ENCODE measurements around the gene PTCH1. TPM values are rescaled to one million over a fixed set of nuclear protein-coding genes. Genes with fewer than 3 reads are reported as not detected.

The PTCH1 gene
- total and polyA plus RNA-seq, 10 of the 15 experiments (the other 5 are each of a cell fraction or from before 2014, with no cell fraction given): 0.16 to 6.1 (median 2.6) TPM

- no peak overlapping the region for H3K27ac ChIP-seq (ENCODE audit: control insufficient read depth, insufficient read depth)
- CTCF ChIA-PET: no interaction called here
- POLR2A ChIA-PET: interaction anchor here (1.0 kb wide), 1 partner anchor 196 kb away, joined by 5 read pairs; no protein-coding TSS in a partner anchor
- in situ Hi-C loops (cut with MboI) (no loop called here), intact Hi-C loops (cut with micrococcal nuclease; ENCODE audit: unreplicated experiment) (no loop called here)
- no peak overlapping the region for H3K4me3 ChIP-seq
- peaks cover 11 to 16% of the 10 kb centered on the region in 2 experiments; a peak in 3 of 4 replicates for H3K27me3 ChIP-seq (replicated peaks in 1 of 2; ENCODE audit: control insufficient read depth in 2 of 2, insufficient read depth in 2 of 2, low read length in 1 of 2)
- H4K20me1 ChIP-seq (ENCODE audit: control insufficient read depth, insufficient read depth): no peaks in the 10 kb centered on the region
- RAD21 ChIA-PET (ENCODE audit: unreplicated experiment): interaction anchor here (1.2 kb wide), 1 partner anchor 18 kb away, joined by 3 read pairs; no protein-coding TSS in a partner anchor
- ATAC-seq: no peak
- no peak overlapping the region for H3K9ac ChIP-seq (ENCODE audit: control insufficient read depth, insufficient read depth, low read length)
- H3K79me2 ChIP-seq (ENCODE audit: control insufficient read depth, insufficient read depth, low read length): no peaks in the 10 kb centered on the region
- peaks cover 11% of the 10 kb centered on the region for H3K4me1 ChIP-seq (ENCODE audit: control insufficient read depth, insufficient read depth, low read length)
- SMC1A ChIA-PET (ENCODE audit: uncharacterized antibody, unreplicated experiment): interaction anchor here (0.6 to 1.8 kb wide), 7 partner anchors 16 to 212 kb away, joined by 3 to 5 read pairs (median 3); no protein-coding TSS in a partner anchor
- H3K36me3 ChIP-seq (ENCODE audit: control insufficient read depth in 2 of 2, insufficient read depth in 2 of 2, low read length in 1 of 2): no peaks in the 10 kb centered on the region
- 79% methylated on average over 4 of the region's 4 CpGs for WGBS (ENCODE audit: insufficient coverage, insufficient replicate concordance, low lambda C conversion rate, missing lambda C conversion rate)
- H3K9me3 ChIP-seq (replicated peaks; ENCODE audit: control insufficient read depth, insufficient read depth, low read length): no peaks in the 10 kb centered on the region; the same call in 2 of the 3 replicates
- no peak overlapping the region for H2AFZ ChIP-seq (ENCODE audit: control insufficient read depth, low read depth, low read length)
- BruUV-seq (replicated peaks): no TSS peak
- no peak for DNase-seq (ENCODE audit: low read depth, low spot score)
- FAIRE-seq: no peak
- TF ChIP-seq MTA3 (IDR thresholded peaks at IDR 0.05; ENCODE audit: borderline replicate concordance, low read length): no peak
- no peak for TF ChIP-seq IRF4 (IDR thresholded peaks at IDR 0.05; ENCODE audit: low read depth, low read length)
- TF ChIP-seq SPI1 (IDR thresholded peaks at IDR 0.05; ENCODE audit: borderline replicate concordance, insufficient read depth, low read depth, low read length): no peak
- no peak for TF ChIP-seq HSF1 (IDR thresholded peaks at IDR 0.05; ENCODE audit: low read depth, low read length)
- TF ChIP-seq NFXL1 (IDR thresholded peaks at IDR 0.05; ENCODE audit: borderline replicate concordance): no peak
- H3K4me2 ChIP-seq (ENCODE audit: control insufficient read depth, insufficient read depth): no peak overlapping the region
Measured at GRCh38 chr9:95513711-95514110, 3.1 kb downstream of the PTCH1 start.

GRCh38 chr9:95512709-95513095, 4.1 kb downstream of the PTCH1 start:
- H3K27ac ChIP-seq (ENCODE audit: control insufficient read depth, insufficient read depth): no peak overlapping the region
- 72% methylated on average over 2 of the region's 2 CpGs for WGBS (ENCODE audit: insufficient coverage, insufficient replicate concordance, low lambda C conversion rate, missing lambda C conversion rate)
- H3K9me3 ChIP-seq (replicated peaks; ENCODE audit: control insufficient read depth, insufficient read depth, low read length): no peaks in the 10 kb centered on the region
- peaks cover 11 to 16% of the 10 kb centered on the region in 2 experiments; a peak in 3 of 4 replicates for H3K27me3 ChIP-seq (replicated peaks in 1 of 2; ENCODE audit: control insufficient read depth in 2 of 2, insufficient read depth in 2 of 2, low read length in 1 of 2)
- ATAC-seq (no peak), FAIRE-seq (no peak), DNase-seq (ENCODE audit: low read depth, low spot score) (no peak)
- H3K79me2 ChIP-seq (ENCODE audit: control insufficient read depth, insufficient read depth, low read length): peaks cover 4% of the 10 kb centered on the region
- POLR2A ChIA-PET: no interaction called here
- intact Hi-C loops (cut with micrococcal nuclease; ENCODE audit: unreplicated experiment): no loop called here
- TF ChIP-seq EED (IDR thresholded peaks at IDR 0.05; ENCODE audit: low read depth) (no peak), NFYA (IDR thresholded peaks at IDR 0.05; ENCODE audit: borderline replicate concordance, low read depth, low read length) (no peak), WRNIP1 (IDR thresholded peaks at IDR 0.05; ENCODE audit: borderline replicate concordance, low read depth, low read length) (no peak), MYC (IDR thresholded peaks at IDR 0.05; ENCODE audit: insufficient read depth, insufficient read length, insufficient replicate concordance, low read length, severe bottlenecking) (no peak), MEF2B (IDR thresholded peaks at IDR 0.05; ENCODE audit: partially characterized antibody, poor library complexity, severe bottlenecking) (no peak), ATF2 (IDR thresholded peaks at IDR 0.05; ENCODE audit: low read length) (no peak), HCFC1 (IDR thresholded peaks at IDR 0.05; ENCODE audit: low read length) (no peak), ATF7 (IDR thresholded peaks at IDR 0.05; ENCODE audit: low read depth) (no peak)
- H4K20me1 ChIP-seq (ENCODE audit: control insufficient read depth, insufficient read depth): no peaks in the 10 kb centered on the region
- RAD21 ChIA-PET (ENCODE audit: unreplicated experiment): no interaction called here
- BruUV-seq (replicated peaks): no TSS peak
- H3K9ac ChIP-seq (ENCODE audit: control insufficient read depth, insufficient read depth, low read length): no peak overlapping the region
- SMC1A ChIA-PET (ENCODE audit: uncharacterized antibody, unreplicated experiment): interaction anchor here (1.8 kb wide), 1 partner anchor 17 kb away, joined by 5 read pairs; no protein-coding TSS in a partner anchor
- peaks cover 11% of the 10 kb centered on the region for H3K4me1 ChIP-seq (ENCODE audit: control insufficient read depth, insufficient read depth, low read length)
- H3K4me3 ChIP-seq: no peak overlapping the region
- H3K36me3 ChIP-seq (ENCODE audit: control insufficient read depth in 2 of 2, insufficient read depth in 2 of 2, low read length in 1 of 2): no peaks in the 10 kb centered on the region
- H2AFZ ChIP-seq (ENCODE audit: control insufficient read depth, low read depth, low read length): no peak overlapping the region
- in situ Hi-C loops (cut with MboI): no loop called here
- no peak overlapping the region; the same call in 1 of the 2 replicates for H3K4me2 ChIP-seq (ENCODE audit: control insufficient read depth, insufficient read depth)
- CTCF ChIA-PET: interaction anchor here (2.0 kb wide), 1 partner anchor 9 kb away, joined by 4 read pairs; no protein-coding TSS in a partner anchor

Measured in GM12878 (cell line).